CD1c-positive myeloid dendritic cell (primary cell): Measurements from ENCODE around the gene JAK2.
A peak's percentile ranks its signal among the peaks of the same experiment; 100 is the strongest.
"Not testable (repeated sequence)": the region's sequence is repeated elsewhere in the genome, so short reads cannot be mapped to it uniquely, and the experiment has no call there.

Experiments used
- DNase-seq: peaks from one replicate; pipeline ENCODE4 v3.0.0-alpha.2; 2016; ENCODE audit errors: extremely low spot score

The JAK2 gene

GRCh38 chr9:4980086-4980727 lies 4.9 kb upstream of the JAK2 start:
- peak; percentile 58 for DNase-seq

- peak; percentile 22 for DNase-seq
These were observed 2.2 kb upstream of the JAK2 start for GRCh38 chr9:4982721-4983482.

GRCh38 chr9:4983601-4984165 lies 1.4 kb upstream of the JAK2 start:
- DNase-seq: peak; percentile 32

- no peak for DNase-seq
These were observed 876 bp upstream of the JAK2 start for GRCh38 chr9:4984171-4984620.

GRCh38 chr9:4985386-4986266 lies 554 bp downstream of the JAK2 start:
- peak; percentile 84 for DNase-seq

GRCh38 chr9:4986296-4986695 lies 1.2 kb downstream of the JAK2 start:
- peak; percentile 61 for DNase-seq

GRCh38 chr9:4986783-4987182 lies 1.7 kb downstream of the JAK2 start:
- DNase-seq: no peak

- peak; percentile 63 for DNase-seq
These were observed 2.9 kb downstream of the JAK2 start for GRCh38 chr9:4987961-4988421.

GRCh38 chr9:4992872-4993271 lies 7.8 kb downstream of the JAK2 start:
- no peak for DNase-seq

GRCh38 chr9:4994166-4994890 lies 9.3 kb downstream of the JAK2 start:
- no peak for DNase-seq

- DNase-seq: no peak
These were observed 12.1 kb downstream of the JAK2 start for GRCh38 chr9:4997196-4997595.

- no peak for DNase-seq
These were observed 12.6 kb downstream of the JAK2 start for GRCh38 chr9:4997631-4998030.

- no peak for DNase-seq
These were observed 17.7 kb downstream of the JAK2 start for GRCh38 chr9:5002811-5003210.

GRCh38 chr9:5004481-5004880 lies 19.4 kb downstream of the JAK2 start:
- DNase-seq: peak; percentile 20

GRCh38 chr9:5008202-5008601 lies 23.1 kb downstream of the JAK2 start:
- no peak for DNase-seq

GRCh38 chr9:5013374-5013773 lies 28.3 kb downstream of the JAK2 start:
- no peak for DNase-seq

GRCh38 chr9:5015934-5016333 lies 30.9 kb downstream of the JAK2 start:
- DNase-seq: no peak

GRCh38 chr9:5025416-5025815 lies 40.3 kb downstream of the JAK2 start:
- no peak for DNase-seq

GRCh38 chr9:5031941-5032340 lies 46.9 kb downstream of the JAK2 start:
- DNase-seq: not testable (repeated sequence)

GRCh38 chr9:5040730-5041389 lies 55.8 kb downstream of the JAK2 start:
- no peak for DNase-seq
